ENCODE data around the gene TSGA10. TPM values are rescaled to one million over a fixed set of nuclear protein-coding genes. Genes with fewer than 3 reads are reported as not detected.
"Not testable (repeated sequence)": the region's sequence is repeated elsewhere in the genome, so short reads cannot be mapped to it uniquely, and the experiment has no call there.

Gene TSGA10
- total RNA-seq, 1 experiment from 2014 or later = 7.5 TPM

GRCh38 chr2:99067871-99068625, 86.7 kb downstream of the TSGA10 start:
- Histone ChIP-seq H3K27ac (ENCODE audit: low read length) (no peak overlapping the region), H3K4me3 (ENCODE audit: low read depth in 2 of 2, low read length in 2 of 2) (no peak overlapping the region), H3K27me3 (ENCODE audit: control insufficient read depth, insufficient read depth, low read length) (peaks cover 11% of the 10 kb centered on the region; the same call in 1 of the 2 replicates), H3K4me1 (ENCODE audit: control insufficient read depth, insufficient read depth, low read length) (no peaks in the 10 kb centered on the region), H3K36me3 (ENCODE audit: control insufficient read depth, insufficient read depth, low read length) (no peaks in the 10 kb centered on the region; the same call in 1 of the 2 replicates), H3K9me3 (ENCODE audit: control insufficient read depth, insufficient read depth, low read depth, low read length) (no peaks in the 10 kb centered on the region)
- TF ChIP-seq CTCF (IDR thresholded peaks at IDR 0.05) (no peak), REST (IDR thresholded peaks at IDR 0.05; ENCODE audit: insufficient read depth in 1 of 2, low read depth in 2 of 2, low read length in 1 of 2) (no peak), POLR2AphosphoS5 (IDR thresholded peaks at IDR 0.05; ENCODE audit: low read depth, low read length) (no peak), SIN3A (IDR thresholded peaks at IDR 0.05; ENCODE audit: borderline replicate concordance, insufficient read depth, low read depth, low read length) (no peak), TCF7L2 (IDR thresholded peaks at IDR 0.05; ENCODE audit: low read depth, low read length) (no peak)
- BruUV-seq (replicated peaks) = no TSS peak
- intact Hi-C loops (cut with micrococcal nuclease; ENCODE audit: unreplicated experiment) = loop anchor here (5.0 kb wide), 1 partner anchor 226 kb away; no protein-coding TSS in a partner anchor
- CTCF ChIA-PET = interaction anchor here (0.5 to 2.6 kb wide), 2 partner anchors 24 to 419 kb away, joined by 4 to 15 read pairs; no protein-coding TSS in a partner anchor
- in situ Hi-C loops (cut with HindIII; ENCODE audit: low pct_unique_long_range_greater_than_20kb, low sequenced_read_pairs) = no loop called here
- ATAC-seq (no peak), DNase-seq (ENCODE audit: low read depth, low spot score) (no peak)
- POLR2A ChIA-PET = no interaction called here

GRCh38 chr2:99066075-99066958, 88.4 kb downstream of the TSGA10 start:
- H3K4me3 ChIP-seq (ENCODE audit: low read depth in 2 of 2, low read length in 2 of 2) = no peak overlapping the region
- in situ Hi-C loops (cut with HindIII; ENCODE audit: low pct_unique_long_range_greater_than_20kb, low sequenced_read_pairs) = no loop called here
- intact Hi-C loops (cut with micrococcal nuclease; ENCODE audit: unreplicated experiment) = loop anchor here (1.0 to 5.0 kb wide), 2 partner anchors 224 to 417 kb away; no protein-coding TSS in a partner anchor
- TF ChIP-seq REST (IDR thresholded peaks at IDR 0.05; ENCODE audit: insufficient read depth in 1 of 2, low read depth in 2 of 2, low read length in 1 of 2) = no peak
- peak; percentile 64 for TF ChIP-seq CTCF (IDR thresholded peaks at IDR 0.05)
- no peak for TF ChIP-seq POLR2AphosphoS5 (IDR thresholded peaks at IDR 0.05; ENCODE audit: low read depth, low read length)
- no peak for TF ChIP-seq SIN3A (IDR thresholded peaks at IDR 0.05; ENCODE audit: borderline replicate concordance, insufficient read depth, low read depth, low read length)
- TF ChIP-seq TCF7L2 (IDR thresholded peaks at IDR 0.05; ENCODE audit: low read depth, low read length) = no peak
- H3K36me3 ChIP-seq (ENCODE audit: control insufficient read depth, insufficient read depth, low read length) = no peaks in the 10 kb centered on the region
- ATAC-seq = peak; percentile 96
- H3K9me3 ChIP-seq (ENCODE audit: control insufficient read depth, insufficient read depth, low read depth, low read length) = no peaks in the 10 kb centered on the region
- ChIA-PET CTCF (interaction anchor here (0.7 to 2.6 kb wide), 2 partner anchors 229 to 417 kb away, joined by 8 to 15 read pairs; no protein-coding TSS in a partner anchor), POLR2A (no interaction called here)
- BruUV-seq (replicated peaks) = no TSS peak
- no peak overlapping the region for H3K27ac ChIP-seq (ENCODE audit: low read length)
- peaks cover 11% of the 10 kb centered on the region; the same call in 1 of the 2 replicates for H3K27me3 ChIP-seq (ENCODE audit: control insufficient read depth, insufficient read depth, low read length)
- no peaks in the 10 kb centered on the region for H3K4me1 ChIP-seq (ENCODE audit: control insufficient read depth, insufficient read depth, low read length)
- DNase-seq (ENCODE audit: low read depth, low spot score) = peak; percentile 20

- H3K9me3 ChIP-seq (ENCODE audit: control insufficient read depth, insufficient read depth, low read depth, low read length); BruUV-seq (replicated peaks); CTCF ChIA-PET; H3K4me3 ChIP-seq (ENCODE audit: low read depth in 2 of 2, low read length in 2 of 2); ATAC-seq; DNase-seq (ENCODE audit: low read depth, low spot score); H3K27ac ChIP-seq (ENCODE audit: low read length); in situ Hi-C loops (cut with HindIII; ENCODE audit: low pct_unique_long_range_greater_than_20kb, low sequenced_read_pairs); H3K36me3 ChIP-seq (ENCODE audit: control insufficient read depth, insufficient read depth, low read length); POLR2A ChIA-PET; intact Hi-C loops (cut with micrococcal nuclease; ENCODE audit: unreplicated experiment); H3K27me3 ChIP-seq (ENCODE audit: control insufficient read depth, insufficient read depth, low read length); H3K4me1 ChIP-seq (ENCODE audit: control insufficient read depth, insufficient read depth, low read length): not testable (repeated sequence)
These were observed 105.6 kb downstream of the TSGA10 start for GRCh38 chr2:99049187-99049586.

Data from Panc1 (cell line).